ENCODE data around the gene MYO3B. TPM values are rescaled to one million over a fixed set of nuclear protein-coding genes. Genes with fewer than 3 reads are reported as not detected.

MYO3B gene
- polyA plus RNA-seq, 1 of the 3 experiments (the other 2 are of a cell fraction): not detected

- TF ChIP-seq TCF12 (IDR thresholded peaks at IDR 0.05) (no peak), MEF2A (IDR thresholded peaks at IDR 0.05; ENCODE audit: borderline replicate concordance, low read depth) (no peak), RCOR1 (IDR thresholded peaks at IDR 0.05; ENCODE audit: low read length) (no peak), USF1 (IDR thresholded peaks at IDR 0.05; ENCODE audit: borderline replicate concordance, low read depth) (no peak), CTCF (IDR thresholded peaks at IDR 0.05) (no peak), RAD21 (IDR thresholded peaks at IDR 0.05; ENCODE audit: low read length) (no peak), ZBTB33 (IDR thresholded peaks at IDR 0.05; ENCODE audit: borderline replicate concordance, low read depth) (no peak), EP300 (IDR thresholded peaks at IDR 0.05; ENCODE audit: borderline replicate concordance in 1 of 2, low read depth in 1 of 2, low read length in 1 of 2) (no peak), SMC3 (IDR thresholded peaks at IDR 0.05; ENCODE audit: low read depth, low read length) (no peak), GABPA (IDR thresholded peaks at IDR 0.05; ENCODE audit: low read depth) (no peak), NRF1 (IDR thresholded peaks at IDR 0.05; ENCODE audit: low read depth, low read length) (no peak), POLR2AphosphoS5 (IDR thresholded peaks at IDR 0.05; ENCODE audit: low read depth, low read length) (no peak), SIN3A (IDR thresholded peaks at IDR 0.05; ENCODE audit: borderline replicate concordance, low read depth, low read length) (no peak), ELF1 (IDR thresholded peaks at IDR 0.05) (no peak), REST (IDR thresholded peaks at IDR 0.05; ENCODE audit: low read depth, low read length) (no peak)
- H3K9me3 ChIP-seq: no peaks in the 10 kb centered on the region
- peak overlapping the region; percentile 7 to 25; a peak in 3 of 4 replicates for H3K27ac ChIP-seq (ENCODE audit: low read depth in 2 of 2, low read length in 1 of 2)
- H3K9me2 ChIP-seq: no peaks in the 10 kb centered on the region
- no peaks in the 10 kb centered on the region for H3K36me3 ChIP-seq (replicated peaks in 1 of 2; ENCODE audit: control insufficient read depth in 1 of 2, insufficient read depth in 2 of 2, low read length in 1 of 2)
- H3K4me1 ChIP-seq (ENCODE audit: control insufficient read depth in 1 of 2, insufficient read depth in 2 of 2, low read depth in 1 of 2, low read length in 1 of 2): peaks cover 0 to 16% of the 10 kb centered on the region in 2 experiments; a peak in 3 of 4 replicates
- H3K79me2 ChIP-seq (ENCODE audit: insufficient read depth): no peaks in the 10 kb centered on the region
- H3K27me3 ChIP-seq (ENCODE audit: insufficient read depth): no peaks in the 10 kb centered on the region
- H4K20me1 ChIP-seq (ENCODE audit: insufficient read depth): no peaks in the 10 kb centered on the region
- no peaks in the 10 kb centered on the region for H3F3A ChIP-seq (replicated peaks; ENCODE audit: insufficient read depth)
- peak overlapping the region; percentile 80 for H2AFZ ChIP-seq (ENCODE audit: low read depth)
- H3K9ac ChIP-seq: no peak overlapping the region
- whole genome bisulfite sequencing (ENCODE audit: low lambda C conversion rate): 58% methylated on average over 6 of the region's 6 CpGs
- H3K4me2 ChIP-seq: 0 out of 2 replicates have a peak overlapping the region, but pooled peaks have one; percentile 3
- H3K4me3 ChIP-seq (ENCODE audit: low read depth in 2 of 2, low read length in 1 of 2): no peak overlapping the region
- CTCF ChIA-PET: interaction anchor here (0.9 to 5.7 kb wide), 4 partner anchors 10 to 24 kb away, joined by 3 to 30 read pairs (median 3); no protein-coding TSS in a partner anchor
- POLR2A ChIA-PET: no interaction called here
- DNase-seq: no peak
Observed at GRCh38 chr2:170221317-170222288, 43.7 kb downstream of the MYO3B start.

Measured in SK-N-SH (cell line).